HepG2 (cell line): Measurements from ENCODE around the gene WFDC1. TPM values are rescaled to one million over a fixed set of nuclear protein-coding genes. Genes with fewer than 3 reads are reported as not detected.
A peak's percentile ranks its signal among the peaks of the same experiment; 100 is the strongest.

Experiments
- ATAC-seq: fragments of 200-7000 bp; cut with Tn5 transposase; 3 replicates; pipeline ENCODE4 v1.9.1; 2020; ENCODE audit warnings: mild to moderate bottlenecking, moderate library complexity
- BruUV-seq: library from RNA; stranded (reverse); fragments of 400-500 nt; replicated peaks from 2 replicates; lab custom pipeline; 2021; lab: Mats Ljungman, UMichigan
- CTCF ChIA-PET: fragments of 300-600 bp; formaldehyde crosslinking; extraction: SDS; loops from one replicate; lab custom pipeline; 2021; ENCODE audit warnings: low total read pairs, inconsistent platforms, low intra/inter-chr PET ratio; lab: Yijun Ruan, JAX
- POLR2A ChIA-PET: fragments of 350-600 bp; sonication (Branson Sonifier 250); formaldehyde crosslinking; loops from one replicate; lab custom pipeline; 2020; ENCODE audit warnings: antibody characterized with exemption, inconsistent platforms; lab: Yijun Ruan, JAX
- DNase-seq: peaks from one replicate; pipeline ENCODE4 v3.0.0-alpha.2; 2015; ENCODE audit warnings: low spot score
- FAIRE-seq: peaks from 3 replicates; lab custom pipeline; 2011; peaks lifted over from hg19 to GRCh38; lab: Jason Lieb, UNC
- H2AFZ ChIP-seq: one replicate; pipeline ENCODE4 v1.6.1; 2011; ENCODE audit warnings: low read length, inconsistent platforms
- H3K27ac ChIP-seq: fragments of 300-600 bp; 3 replicates; pipeline ENCODE4 v1.8.0; 2011; ENCODE audit warnings: mixed run types, mild to moderate bottlenecking, mixed read lengths, low read length, inconsistent platforms; ENCODE audit not compliant: insufficient read depth; ENCODE audit errors: extremely low read length
- H3K27me3 ChIP-seq, 2 experiments: fragments of 200-600 bp in 1 of 2; 2 replicates in 1 of 2; 3 replicates in 1 of 2; pipeline versions ENCODE4 v1.6.0 to v1.8.0; 2011; ENCODE audit warnings: low read length in 2 of 2, mild to moderate bottlenecking in 2 of 2, moderate library complexity in 2 of 2, inconsistent platforms in 1 of 2; ENCODE audit not compliant: insufficient read depth in 2 of 2, control insufficient read depth in 1 of 2
- H3K36me3 ChIP-seq, 2 experiments: fragments of 200-600 bp in 1 of 2; replicated peaks in 1 of 2; 2 replicates in 1 of 2; 3 replicates in 1 of 2; pipeline versions ENCODE4 v1.5.1 to v1.8.0; 2011; ENCODE audit warnings: low read length in 2 of 2, inconsistent platforms in 1 of 2; ENCODE audit not compliant: insufficient read depth in 2 of 2, control insufficient read depth in 1 of 2
- H3K4me1 ChIP-seq: 2 replicates; pipeline ENCODE4 v1.5.1; 2012; ENCODE audit warnings: low read length, inconsistent platforms; ENCODE audit not compliant: insufficient read depth
- H3K4me2 ChIP-seq: 2 replicates; pipeline ENCODE4 v1.6.0; 2011; ENCODE audit warnings: low read depth, low read length, inconsistent platforms
- H3K4me3 ChIP-seq, 3 experiments: fragments of 200-600 bp in 1 of 3; sonication (generic), shearing (Covaris generic) in 1 of 3; replicated peaks in 1 of 3; 2 replicates each; pipeline ENCODE4 v1.5.1; 2011 to 2016; ENCODE audit warnings: low read length in 3 of 3, inconsistent platforms in 2 of 3, low read depth in 2 of 3, mild to moderate bottlenecking in 2 of 3, control low read depth in 1 of 3, mixed read lengths in 1 of 3; ENCODE audit not compliant: insufficient read depth in 1 of 3
- H3K79me2 ChIP-seq: one replicate; pipeline ENCODE4 v1.6.1; 2011; ENCODE audit warnings: low read length, inconsistent platforms; ENCODE audit not compliant: insufficient read depth
- H3K9ac ChIP-seq: 2 replicates; pipeline ENCODE4 v1.6.0; 2011; ENCODE audit warnings: mild to moderate bottlenecking, low read depth, low read length, inconsistent platforms; ENCODE audit not compliant: insufficient read depth
- H3K9me3 ChIP-seq: 2 replicates; pipeline ENCODE4 v1.5.1; 2012; ENCODE audit warnings: mild to moderate bottlenecking, low read length
- H4K20me1 ChIP-seq: 2 replicates; pipeline ENCODE4 v1.6.0; 2011; ENCODE audit warnings: inconsistent platforms, mild to moderate bottlenecking, low read length, moderate library complexity; ENCODE audit not compliant: insufficient read depth
- MAFF ChIP-seq: IDR thresholded peaks from 2 replicates; pipeline ENCODE4 v1.6.1; 2011; ENCODE audit warnings: low read depth, low read length, improper control_type of control experiment
- NCOA5 ChIP-seq: sonication (generic); formaldehyde crosslinking; IDR thresholded peaks from 2 replicates; pipeline ENCODE4 v1.4.0; 2020; ENCODE audit warnings: missing genetic modification reagents
- PAX8 ChIP-seq: sonication (generic); formaldehyde crosslinking; IDR thresholded peaks from 2 replicates; pipeline ENCODE4 v1.8.0; 2022; ENCODE audit warnings: mild to moderate bottlenecking, missing genetic modification reagents, borderline replicate concordance
- RBM22 ChIP-seq: fragments of 200-400 bp; formaldehyde crosslinking; optimal IDR thresholded peaks from 2 replicates; pipeline ENCODE3; 2017; ENCODE audit warnings: mild to moderate bottlenecking, low read length, moderate library complexity
- SMAD3 ChIP-seq: sonication (generic); formaldehyde crosslinking; IDR thresholded peaks from 2 replicates; pipeline ENCODE4 v1.4.0; 2020; ENCODE audit warnings: missing genetic modification reagents
- SP5 ChIP-seq: IDR thresholded peaks from 2 replicates; pipeline ENCODE4 v1.6.1; 2016; ENCODE audit warnings: low read depth, borderline replicate concordance
- TBX2 ChIP-seq: sonication (generic); formaldehyde crosslinking; IDR thresholded peaks from 2 replicates; pipeline ENCODE4 v1.5.0; 2020; ENCODE audit warnings: missing genetic modification reagents, mild to moderate bottlenecking, borderline replicate concordance
- TBX3 ChIP-seq: fragments of 450-650 bp; IDR thresholded peaks from 2 replicates; pipeline ENCODE4 v1.6.1; 2017; ENCODE audit warnings: antibody characterized with exemption, mild to moderate bottlenecking, inconsistent platforms, borderline replicate concordance
- TEAD3 ChIP-seq: optimal IDR thresholded peaks from 2 replicates; pipeline ENCODE3; 2016; ENCODE audit warnings: borderline replicate concordance
- ZFX ChIP-seq: sonication (generic); formaldehyde crosslinking; IDR thresholded peaks from 2 replicates; pipeline ENCODE4 v1.4.0; 2020; ENCODE audit warnings: mild to moderate bottlenecking, low read depth, missing genetic modification reagents, moderate library complexity
- ZNF552 ChIP-seq: sonication (generic); formaldehyde crosslinking; IDR thresholded peaks from 2 replicates; pipeline ENCODE4 v1.9.0; 2022; ENCODE audit warnings: missing genetic modification reagents, mild to moderate bottlenecking, borderline replicate concordance
- ZNF761 ChIP-seq: sonication (generic); formaldehyde crosslinking; conservative IDR thresholded peaks from 2 replicates; pipeline ENCODE4 v1.4.0; 2020; ENCODE audit warnings: mild to moderate bottlenecking, missing genetic modification reagents
- ZNF850 ChIP-seq: sonication (generic); formaldehyde crosslinking; conservative IDR thresholded peaks from 2 replicates; pipeline ENCODE4 v1.9.0; 2021; ENCODE audit warnings: mild to moderate bottlenecking, missing genetic modification reagents
- WGBS: methylation state at CpG from one replicate; pipeline ENCODE4 v1.1.6; 2017; ENCODE audit warnings: low lambda C conversion rate; 5-methylcytosine and 5-hydroxymethylcytosine counted together
- in situ Hi-C: cut with HindIII; loops from 2 replicates; pipeline ENCODE4 v1.10.0; 2017; ENCODE audit warnings: low pct_unique_long_range_greater_than_20kb; ENCODE audit not compliant: extremely low pct_ligation_motif_present
- intact Hi-C: fragments of 100-400 bp; cut with micrococcal nuclease; formaldehyde crosslinking; loops from one replicate; pipeline ENCODE4 v1.10.0; 2022; ENCODE audit not compliant: unreplicated experiment
- polyA plus RNA-seq, 8 experiments: library from polyadenylated mRNA; depleted of rRNA in 3 of 8; stranded (reverse) in 7 of 8; unstranded in 1 of 8; fragments of >200 nt; fragmentation: Illumina TruSeq in 4 of 8; extraction: Trizol in 4 of 8; gene quantifications; 2 replicates each; pipeline versions ENCODE4 v1.2.1 to v1.2.3, GENCODE V29; 2011 to 2016; ENCODE audit warnings: low read depth in 4 of 8, missing spikeins in 1 of 8, mixed read lengths in 1 of 8; ENCODE audit not compliant: insufficient read depth in 1 of 8
- total RNA-seq, 5 experiments: library from RNA; depleted of rRNA; stranded (reverse); fragments of >200 nt; fragmentation: Illumina TruSeq; extraction: Trizol; gene quantifications; 2 replicates each; pipeline ENCODE4 v1.2.3, GENCODE V29; 2016; ENCODE audit warnings: low read depth in 1 of 5
- TF ChIP-seq, protein P1 (sequence below): IDR thresholded peaks from 2 replicates; pipeline ENCODE4 v1.4.0; 2020; ENCODE audit warnings: mild to moderate bottlenecking, missing genetic modification reagents

WFDC1 gene
- total and polyA plus RNA-seq, 2 of the 13 experiments (the other 11 are each of a cell fraction or from before 2014, with no cell fraction given): not detected

DNA sequence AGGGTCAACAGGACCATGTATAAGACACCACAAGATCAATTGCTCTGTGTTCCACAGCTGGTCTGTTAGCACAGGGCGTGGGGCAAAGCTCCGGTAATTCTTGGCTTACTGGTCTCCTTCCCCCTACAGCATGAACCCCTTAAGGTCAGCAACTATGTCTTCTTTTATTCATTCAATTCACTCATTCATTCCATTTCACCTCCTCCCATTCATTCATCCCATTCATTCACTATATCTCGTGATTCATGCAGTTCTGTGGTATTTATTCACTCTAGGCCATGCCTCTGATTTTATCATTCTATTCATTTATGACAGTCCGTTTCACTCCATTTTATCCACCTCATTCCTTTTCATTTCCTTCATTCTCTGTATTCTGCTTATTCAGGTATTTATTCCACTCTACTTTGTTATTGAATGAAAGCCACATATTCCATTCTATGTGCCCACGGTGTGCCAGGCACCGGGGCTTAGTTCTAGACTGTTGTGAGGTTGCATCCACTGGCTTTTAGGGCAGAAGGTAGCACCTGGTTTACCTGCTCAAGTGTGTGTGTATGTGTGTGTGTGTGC lies 19.0 kb upstream of the WFDC1 start:
- no peak for ATAC-seq
- in situ Hi-C loops: loop anchor here (5.0 kb wide), 1 partner anchor 207 kb away; no protein-coding TSS in a partner anchor
- no peak for FAIRE-seq
- H3K27me3 ChIP-seq: peaks cover 0 to 37% of the 10 kb centered on the region in 2 experiments; a peak in 3 of 5 replicates
- H3K79me2 ChIP-seq: no peaks in the 10 kb centered on the region
- H3K36me3 ChIP-seq: no peaks in the 10 kb centered on the region
- no peak overlapping the region for H3K4me2 ChIP-seq
- H3K4me1 ChIP-seq: no peaks in the 10 kb centered on the region
- no peaks in the 10 kb centered on the region; the same call in 1 of the 2 replicates for H4K20me1 ChIP-seq
- TF ChIP-seq NCOA5 (CRISPR knock-in tag) (no peak), MAFF (0 out of 2 replicates have a peak, but pooled peaks have one; percentile 2)
- no peak overlapping the region for H3K9ac ChIP-seq
- DNase-seq: no peak
- no TSS peak for BruUV-seq
- H2AFZ ChIP-seq: no peak overlapping the region
- H3K9me3 ChIP-seq: no peaks in the 10 kb centered on the region
- no peak overlapping the region for H3K27ac ChIP-seq
- ChIA-PET CTCF (interaction anchor here (3.6 kb wide), 1 partner anchor 208 kb away, joined by 62 read pairs; no protein-coding TSS in a partner anchor), POLR2A (no interaction called here)
- WGBS: 7% methylated on average over 6 of the region's 6 CpGs
- H3K4me3 ChIP-seq: no peak overlapping the region
- intact Hi-C loops: no loop called here

DNA sequence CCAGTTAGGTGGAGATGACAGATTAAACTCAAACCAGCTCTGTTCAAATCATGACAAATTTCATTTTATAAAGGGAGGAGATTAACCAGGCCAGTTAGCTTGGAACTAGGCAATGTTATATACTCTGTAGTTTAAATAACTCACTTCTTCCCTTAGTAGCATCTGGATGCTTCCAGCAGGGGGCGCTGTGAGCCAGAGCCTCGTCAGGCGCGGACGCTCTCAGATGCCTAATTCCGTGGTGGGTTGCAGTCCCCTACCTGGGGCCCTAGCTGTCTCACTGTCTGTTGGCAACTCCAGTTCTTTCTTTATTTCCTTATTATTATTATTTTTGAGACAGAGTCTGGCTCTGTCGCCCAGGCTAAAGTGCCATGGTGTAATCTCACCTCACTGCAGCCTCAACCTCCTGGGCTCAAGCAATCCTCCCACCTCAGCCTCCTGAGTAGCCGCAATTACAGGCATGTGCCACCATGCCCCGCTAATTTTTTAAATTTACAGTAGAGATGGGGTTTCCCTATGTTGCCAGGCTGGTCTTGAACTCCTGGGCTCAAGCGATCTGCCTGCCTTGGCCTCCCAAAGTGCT lies 17.3 kb upstream of the WFDC1 start:
- BruUV-seq: no TSS peak
- Histone ChIP-seq H3K4me2 (no peak overlapping the region), H3K9ac (no peak overlapping the region), H3K9me3 (no peaks in the 10 kb centered on the region), H3K27me3 (peaks cover 0 to 46% of the 10 kb centered on the region in 2 experiments; a peak in 3 of 5 replicates), H3K4me3 (no peak overlapping the region), H3K4me1 (no peaks in the 10 kb centered on the region), H2AFZ (no peak overlapping the region), H3K36me3 (no peaks in the 10 kb centered on the region), H3K79me2 (no peaks in the 10 kb centered on the region), H4K20me1 (no peaks in the 10 kb centered on the region; the same call in 1 of the 2 replicates), H3K27ac (no peak overlapping the region)
- ATAC-seq: peak; percentile 85
- POLR2A ChIA-PET: no interaction called here
- 12% methylated on average over 10 of the region's 10 CpGs for WGBS
- CTCF ChIA-PET: interaction anchor here (0.6 to 3.6 kb wide), 4 partner anchors 31 to 345 kb away, joined by 4 to 62 read pairs (median 8); no protein-coding TSS in a partner anchor
- DNase-seq: peak; percentile 51
- FAIRE-seq: peak; percentile 89
- intact Hi-C loops (loop anchor here (1.0 kb wide), 1 partner anchor 31 kb away; no protein-coding TSS in a partner anchor), in situ Hi-C loops (loop anchor here (5.0 kb wide), 1 partner anchor 205 kb away; no protein-coding TSS in a partner anchor)
- no peak for TF ChIP-seq ZNF850
- TF ChIP-seq ZNF552 (CRISPR knock-in tag): no peak
- peak; percentile 24; the same call in 1 of the 2 replicates for TF ChIP-seq SMAD3 (CRISPR knock-in tag)
- no peak for TF ChIP-seq RBM22
- TF ChIP-seq ZFX (CRISPR knock-in tag): no peak
- no peak for TF ChIP-seq ZNF761 (CRISPR knock-in tag)
- TF ChIP-seq, protein P1, sequence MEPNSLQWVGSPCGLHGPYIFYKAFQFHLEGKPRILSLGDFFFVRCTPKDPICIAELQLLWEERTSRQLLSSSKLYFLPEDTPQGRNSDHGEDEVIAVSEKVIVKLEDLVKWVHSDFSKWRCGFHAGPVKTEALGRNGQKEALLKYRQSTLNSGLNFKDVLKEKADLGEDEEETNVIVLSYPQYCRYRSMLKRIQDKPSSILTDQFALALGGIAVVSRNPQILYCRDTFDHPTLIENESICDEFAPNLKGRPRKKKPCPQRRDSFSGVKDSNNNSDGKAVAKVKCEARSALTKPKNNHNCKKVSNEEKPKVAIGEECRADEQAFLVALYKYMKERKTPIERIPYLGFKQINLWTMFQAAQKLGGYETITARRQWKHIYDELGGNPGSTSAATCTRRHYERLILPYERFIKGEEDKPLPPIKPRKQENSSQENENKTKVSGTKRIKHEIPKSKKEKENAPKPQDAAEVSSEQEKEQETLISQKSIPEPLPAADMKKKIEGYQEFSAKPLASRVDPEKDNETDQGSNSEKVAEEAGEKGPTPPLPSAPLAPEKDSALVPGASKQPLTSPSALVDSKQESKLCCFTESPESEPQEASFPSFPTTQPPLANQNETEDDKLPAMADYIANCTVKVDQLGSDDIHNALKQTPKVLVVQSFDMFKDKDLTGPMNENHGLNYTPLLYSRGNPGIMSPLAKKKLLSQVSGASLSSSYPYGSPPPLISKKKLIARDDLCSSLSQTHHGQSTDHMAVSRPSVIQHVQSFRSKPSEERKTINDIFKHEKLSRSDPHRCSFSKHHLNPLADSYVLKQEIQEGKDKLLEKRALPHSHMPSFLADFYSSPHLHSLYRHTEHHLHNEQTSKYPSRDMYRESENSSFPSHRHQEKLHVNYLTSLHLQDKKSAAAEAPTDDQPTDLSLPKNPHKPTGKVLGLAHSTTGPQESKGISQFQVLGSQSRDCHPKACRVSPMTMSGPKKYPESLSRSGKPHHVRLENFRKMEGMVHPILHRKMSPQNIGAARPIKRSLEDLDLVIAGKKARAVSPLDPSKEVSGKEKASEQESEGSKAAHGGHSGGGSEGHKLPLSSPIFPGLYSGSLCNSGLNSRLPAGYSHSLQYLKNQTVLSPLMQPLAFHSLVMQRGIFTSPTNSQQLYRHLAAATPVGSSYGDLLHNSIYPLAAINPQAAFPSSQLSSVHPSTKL (CRISPR knock-in tag): no peak
- TF ChIP-seq PAX8: no peak
- no peak for TF ChIP-seq TBX2 (CRISPR knock-in tag)
- TF ChIP-seq SP5: no peak
- TF ChIP-seq TEAD3: no peak
- TF ChIP-seq TBX3: no peak
